ENCODE results near the gene ACP2. TPM values are rescaled to one million over a fixed set of nuclear protein-coding genes. Genes with fewer than 3 reads are reported as not detected.

The ACP2 gene
- total and polyA plus RNA-seq, 10 of the 15 experiments (the other 5 are each of a cell fraction or from before 2014, with no cell fraction given) = 0.98 to 11.7 (median 7.4) TPM

DNA sequence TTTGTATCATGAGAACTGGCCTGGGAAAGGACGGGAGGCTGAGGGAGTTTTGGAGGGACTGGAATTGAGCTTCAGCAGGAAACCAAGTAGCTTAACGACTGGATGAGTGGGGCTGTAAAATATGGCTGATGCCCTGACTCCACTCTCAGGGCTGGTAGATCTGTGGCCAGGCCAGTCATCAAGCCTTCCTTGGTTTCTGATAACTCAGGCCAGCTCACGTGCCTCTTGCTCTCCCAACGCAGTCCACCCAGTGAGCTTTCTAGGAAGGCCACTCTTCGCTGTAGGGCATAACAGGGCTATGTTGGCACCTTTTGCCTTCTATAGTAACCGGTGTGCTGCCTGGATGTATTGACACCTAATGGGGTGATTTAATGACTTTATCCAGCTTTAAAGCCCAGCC lies 15.5 kb upstream of the ACP2 start:
- 96% methylated on average over 6 of the region's 6 CpGs for WGBS (ENCODE audit: insufficient coverage, insufficient replicate concordance, low lambda C conversion rate, missing lambda C conversion rate)
- in situ Hi-C loops (cut with MboI) = no loop called here
- H3K36me3 ChIP-seq (ENCODE audit: control insufficient read depth in 2 of 2, insufficient read depth in 2 of 2, low read length in 1 of 2) = no peaks in the 10 kb centered on the region
- ChIA-PET SMC1A (ENCODE audit: uncharacterized antibody, unreplicated experiment) (interaction anchor here (0.6 to 1.3 kb wide), 3 partner anchors 10 to 84 kb away, joined by 3 to 4 read pairs (median 3); no protein-coding TSS in a partner anchor), CTCF (interaction anchor here (1.0 to 1.7 kb wide), 3 partner anchors 10 to 87 kb away, joined by 3 to 5 read pairs (median 3); partner anchors contain the start of gene ARFGAP2), POLR2A (interaction anchor here (0.7 kb wide), 1 partner anchor 30 kb away, joined by 3 read pairs; no protein-coding TSS in a partner anchor), RAD21 (ENCODE audit: unreplicated experiment) (interaction anchor here (0.8 to 1.1 kb wide), 2 partner anchors 48 to 84 kb away, joined by 3 read pairs; no protein-coding TSS in a partner anchor)
- no peak overlapping the region for H3K4me2 ChIP-seq (ENCODE audit: control insufficient read depth, insufficient read depth)
- no peak overlapping the region for H3K9ac ChIP-seq (ENCODE audit: control insufficient read depth, insufficient read depth, low read length)
- H3K4me3 ChIP-seq = no peak overlapping the region
- no peak for FAIRE-seq
- H3K9me3 ChIP-seq (replicated peaks; ENCODE audit: control insufficient read depth, insufficient read depth, low read length) = no peaks in the 10 kb centered on the region
- ATAC-seq = no peak
- H3K79me2 ChIP-seq (ENCODE audit: control insufficient read depth, insufficient read depth, low read length) = no peaks in the 10 kb centered on the region
- intact Hi-C loops (cut with micrococcal nuclease; ENCODE audit: unreplicated experiment) = no loop called here
- DNase-seq (ENCODE audit: low read depth, low spot score) = no peak
- H2AFZ ChIP-seq (ENCODE audit: control insufficient read depth, low read depth, low read length) = no peak overlapping the region
- no peaks in the 10 kb centered on the region for H4K20me1 ChIP-seq (ENCODE audit: control insufficient read depth, insufficient read depth)
- no peak overlapping the region for H3K27ac ChIP-seq (ENCODE audit: control insufficient read depth, insufficient read depth)
- H3K4me1 ChIP-seq (ENCODE audit: control insufficient read depth, insufficient read depth, low read length) = peaks cover 18% of the 10 kb centered on the region
- H3K27me3 ChIP-seq (replicated peaks in 1 of 2; ENCODE audit: control insufficient read depth in 2 of 2, insufficient read depth in 2 of 2, low read length in 1 of 2) = no peaks in the 10 kb centered on the region
- BruUV-seq (replicated peaks) = no TSS peak
- TF ChIP-seq TBL1XR1 (IDR thresholded peaks at IDR 0.05; ENCODE audit: low read depth, low read length) = no peak
- no peak for TF ChIP-seq CBFB (IDR thresholded peaks at IDR 0.05; ENCODE audit: low read depth)
- TF ChIP-seq, protein P1, sequence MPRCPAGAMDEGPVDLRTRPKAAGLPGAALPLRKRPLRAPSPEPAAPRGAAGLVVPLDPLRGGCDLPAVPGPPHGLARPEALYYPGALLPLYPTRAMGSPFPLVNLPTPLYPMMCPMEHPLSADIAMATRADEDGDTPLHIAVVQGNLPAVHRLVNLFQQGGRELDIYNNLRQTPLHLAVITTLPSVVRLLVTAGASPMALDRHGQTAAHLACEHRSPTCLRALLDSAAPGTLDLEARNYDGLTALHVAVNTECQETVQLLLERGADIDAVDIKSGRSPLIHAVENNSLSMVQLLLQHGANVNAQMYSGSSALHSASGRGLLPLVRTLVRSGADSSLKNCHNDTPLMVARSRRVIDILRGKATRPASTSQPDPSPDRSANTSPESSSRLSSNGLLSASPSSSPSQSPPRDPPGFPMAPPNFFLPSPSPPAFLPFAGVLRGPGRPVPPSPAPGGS (IDR thresholded peaks at IDR 0.05; ENCODE audit: borderline replicate concordance, insufficient read depth, low read depth, low read length, poor library complexity, severe bottlenecking) = no peak
- TF ChIP-seq, protein P2, sequence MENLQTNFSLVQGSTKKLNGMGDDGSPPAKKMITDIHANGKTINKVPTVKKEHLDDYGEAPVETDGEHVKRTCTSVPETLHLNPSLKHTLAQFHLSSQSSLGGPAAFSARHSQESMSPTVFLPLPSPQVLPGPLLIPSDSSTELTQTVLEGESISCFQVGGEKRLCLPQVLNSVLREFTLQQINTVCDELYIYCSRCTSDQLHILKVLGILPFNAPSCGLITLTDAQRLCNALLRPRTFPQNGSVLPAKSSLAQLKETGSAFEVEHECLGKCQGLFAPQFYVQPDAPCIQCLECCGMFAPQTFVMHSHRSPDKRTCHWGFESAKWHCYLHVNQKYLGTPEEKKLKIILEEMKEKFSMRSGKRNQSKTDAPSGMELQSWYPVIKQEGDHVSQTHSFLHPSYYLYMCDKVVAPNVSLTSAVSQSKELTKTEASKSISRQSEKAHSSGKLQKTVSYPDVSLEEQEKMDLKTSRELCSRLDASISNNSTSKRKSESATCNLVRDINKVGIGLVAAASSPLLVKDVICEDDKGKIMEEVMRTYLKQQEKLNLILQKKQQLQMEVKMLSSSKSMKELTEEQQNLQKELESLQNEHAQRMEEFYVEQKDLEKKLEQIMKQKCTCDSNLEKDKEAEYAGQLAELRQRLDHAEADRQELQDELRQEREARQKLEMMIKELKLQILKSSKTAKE (IDR thresholded peaks at IDR 0.05; ENCODE audit: low read depth, poor library complexity, severe bottlenecking) = no peak
- TF ChIP-seq, protein P3, sequence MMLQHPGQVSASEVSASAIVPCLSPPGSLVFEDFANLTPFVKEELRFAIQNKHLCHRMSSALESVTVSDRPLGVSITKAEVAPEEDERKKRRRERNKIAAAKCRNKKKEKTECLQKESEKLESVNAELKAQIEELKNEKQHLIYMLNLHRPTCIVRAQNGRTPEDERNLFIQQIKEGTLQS (IDR thresholded peaks at IDR 0.05; ENCODE audit: borderline replicate concordance, extremely low read depth, low read depth, low read length) = no peak
- TF ChIP-seq HDAC2 (IDR thresholded peaks at IDR 0.05) = no peak
- TF ChIP-seq ZZZ3 (IDR thresholded peaks at IDR 0.05; ENCODE audit: control insufficient read depth, insufficient read length, low read depth) = no peak
- no peak for TF ChIP-seq ZNF217 (IDR thresholded peaks at IDR 0.05)
- TF ChIP-seq ZNF207 (IDR thresholded peaks at IDR 0.05; ENCODE audit: borderline replicate concordance) = no peak
- TF ChIP-seq LARP7 (IDR thresholded peaks at IDR 0.05) = no peak
- no peak for TF ChIP-seq ZNF622 (IDR thresholded peaks at IDR 0.05)
- no peak for TF ChIP-seq HDAC6 (IDR thresholded peaks at IDR 0.05; ENCODE audit: unreplicated experiment)
- TF ChIP-seq, protein P4, sequence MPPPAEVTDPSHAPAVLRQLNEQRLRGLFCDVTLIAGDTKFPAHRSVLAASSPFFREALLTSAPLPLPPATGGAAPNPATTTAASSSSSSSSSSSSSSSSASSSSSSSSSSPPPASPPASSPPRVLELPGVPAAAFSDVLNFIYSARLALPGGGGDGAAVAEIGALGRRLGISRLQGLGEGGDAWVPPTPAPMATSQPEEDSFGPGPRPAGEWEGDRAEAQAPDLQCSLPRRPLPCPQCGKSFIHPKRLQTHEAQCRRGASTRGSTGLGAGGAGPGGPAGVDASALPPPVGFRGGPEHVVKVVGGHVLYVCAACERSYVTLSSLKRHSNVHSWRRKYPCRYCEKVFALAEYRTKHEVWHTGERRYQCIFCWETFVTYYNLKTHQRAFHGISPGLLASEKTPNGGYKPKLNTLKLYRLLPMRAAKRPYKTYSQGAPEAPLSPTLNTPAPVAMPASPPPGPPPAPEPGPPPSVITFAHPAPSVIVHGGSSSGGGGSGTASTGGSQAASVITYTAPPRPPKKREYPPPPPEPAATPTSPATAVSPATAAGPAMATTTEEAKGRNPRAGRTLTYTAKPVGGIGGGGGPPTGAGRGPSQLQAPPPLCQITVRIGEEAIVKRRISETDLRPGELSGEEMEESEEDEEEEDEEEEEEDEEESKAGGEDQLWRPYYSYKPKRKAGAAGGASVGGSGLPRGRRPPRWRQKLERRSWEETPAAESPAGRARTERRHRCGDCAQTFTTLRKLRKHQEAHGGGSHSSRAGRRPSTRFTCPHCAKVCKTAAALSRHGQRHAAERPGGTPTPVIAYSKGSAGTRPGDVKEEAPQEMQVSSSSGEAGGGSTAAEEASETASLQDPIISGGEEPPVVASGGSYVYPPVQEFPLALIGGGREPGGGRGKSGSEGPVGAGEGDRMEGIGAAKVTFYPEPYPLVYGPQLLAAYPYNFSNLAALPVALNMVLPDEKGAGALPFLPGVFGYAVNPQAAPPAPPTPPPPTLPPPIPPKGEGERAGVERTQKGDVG (CRISPR knock-in tag; IDR thresholded peaks at IDR 0.05) = no peak
- TF ChIP-seq, protein P5, sequence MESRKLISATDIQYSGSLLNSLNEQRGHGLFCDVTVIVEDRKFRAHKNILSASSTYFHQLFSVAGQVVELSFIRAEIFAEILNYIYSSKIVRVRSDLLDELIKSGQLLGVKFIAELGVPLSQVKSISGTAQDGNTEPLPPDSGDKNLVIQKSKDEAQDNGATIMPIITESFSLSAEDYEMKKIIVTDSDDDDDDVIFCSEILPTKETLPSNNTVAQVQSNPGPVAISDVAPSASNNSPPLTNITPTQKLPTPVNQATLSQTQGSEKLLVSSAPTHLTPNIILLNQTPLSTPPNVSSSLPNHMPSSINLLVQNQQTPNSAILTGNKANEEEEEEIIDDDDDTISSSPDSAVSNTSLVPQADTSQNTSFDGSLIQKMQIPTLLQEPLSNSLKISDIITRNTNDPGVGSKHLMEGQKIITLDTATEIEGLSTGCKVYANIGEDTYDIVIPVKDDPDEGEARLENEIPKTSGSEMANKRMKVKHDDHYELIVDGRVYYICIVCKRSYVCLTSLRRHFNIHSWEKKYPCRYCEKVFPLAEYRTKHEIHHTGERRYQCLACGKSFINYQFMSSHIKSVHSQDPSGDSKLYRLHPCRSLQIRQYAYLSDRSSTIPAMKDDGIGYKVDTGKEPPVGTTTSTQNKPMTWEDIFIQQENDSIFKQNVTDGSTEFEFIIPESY (IDR thresholded peaks at IDR 0.05) = no peak

Measured in GM12878 (cell line).